Gastroesophageal sphincter (tissue), 3 donors: ENCODE measurements around the gene HNF1B.

Source experiments
- POLR2A ChIP-seq, 2 donors: fragments of 450-650 bp; IDR thresholded peaks; one replicate each; pipeline ENCODE4 v1.6.1; 2017; ENCODE audit warnings: antibody characterized with exemption in 2 of 2, mild to moderate bottlenecking in 2 of 2, moderate library complexity in 1 of 2
- POLR2AphosphoS5 ChIP-seq: sonication (generic); formaldehyde crosslinking; IDR thresholded peaks from one replicate; pipeline ENCODE4 v1.6.1; 2017; ENCODE audit warnings: antibody characterized with exemption
- TF ChIP-seq, protein P1 (sequence below), 4 experiments: fragments of 200-600 bp in 2 of 4; fragments of 450-650 bp in 2 of 4; sonication (generic) in 1 of 4; IDR thresholded peaks; one replicate each; pipeline ENCODE4 v1.5.1; 2017 to 2019; ENCODE audit warnings: antibody characterized with exemption in 4 of 4, mild to moderate bottlenecking in 2 of 4, moderate library complexity in 2 of 4

DNA sequence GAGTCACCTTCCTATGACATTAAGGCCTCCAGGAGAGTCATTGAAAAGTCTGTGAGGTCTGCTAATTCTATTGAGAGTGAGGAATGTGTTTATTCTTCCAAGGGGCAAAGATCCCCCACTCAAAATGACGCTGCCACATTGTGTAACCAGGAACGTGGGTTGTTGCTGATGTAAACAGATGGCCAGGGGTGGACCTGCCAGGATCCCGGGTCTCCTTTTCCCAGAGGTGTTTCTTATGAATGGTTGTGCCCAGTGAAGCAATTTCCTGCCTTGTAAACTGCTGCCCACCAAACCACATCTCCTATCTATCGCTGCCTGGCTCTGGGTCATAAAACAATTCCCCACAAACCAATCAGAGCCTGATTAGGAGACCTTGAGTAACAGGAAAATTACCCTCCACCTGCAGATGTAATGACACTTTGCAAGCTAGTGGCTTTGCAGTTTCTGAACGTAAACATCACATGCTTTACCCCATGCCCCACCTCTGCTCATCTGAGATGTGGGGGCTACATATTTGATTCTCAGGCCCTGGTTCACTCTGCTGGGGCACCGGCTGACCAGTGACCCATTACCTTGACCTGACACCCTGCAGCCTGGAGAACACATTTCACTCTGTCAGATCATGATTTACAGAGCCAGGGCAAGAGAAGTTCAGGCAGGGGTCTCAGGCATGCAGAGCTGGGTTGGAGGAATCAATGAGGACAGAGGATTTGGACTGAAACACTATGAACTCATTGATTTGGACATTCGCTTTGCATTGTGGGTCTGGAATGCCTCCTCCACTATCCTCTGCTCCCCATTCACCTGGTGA, 68.5 kb downstream of the HNF1B start:
- TF ChIP-seq, protein P1, sequence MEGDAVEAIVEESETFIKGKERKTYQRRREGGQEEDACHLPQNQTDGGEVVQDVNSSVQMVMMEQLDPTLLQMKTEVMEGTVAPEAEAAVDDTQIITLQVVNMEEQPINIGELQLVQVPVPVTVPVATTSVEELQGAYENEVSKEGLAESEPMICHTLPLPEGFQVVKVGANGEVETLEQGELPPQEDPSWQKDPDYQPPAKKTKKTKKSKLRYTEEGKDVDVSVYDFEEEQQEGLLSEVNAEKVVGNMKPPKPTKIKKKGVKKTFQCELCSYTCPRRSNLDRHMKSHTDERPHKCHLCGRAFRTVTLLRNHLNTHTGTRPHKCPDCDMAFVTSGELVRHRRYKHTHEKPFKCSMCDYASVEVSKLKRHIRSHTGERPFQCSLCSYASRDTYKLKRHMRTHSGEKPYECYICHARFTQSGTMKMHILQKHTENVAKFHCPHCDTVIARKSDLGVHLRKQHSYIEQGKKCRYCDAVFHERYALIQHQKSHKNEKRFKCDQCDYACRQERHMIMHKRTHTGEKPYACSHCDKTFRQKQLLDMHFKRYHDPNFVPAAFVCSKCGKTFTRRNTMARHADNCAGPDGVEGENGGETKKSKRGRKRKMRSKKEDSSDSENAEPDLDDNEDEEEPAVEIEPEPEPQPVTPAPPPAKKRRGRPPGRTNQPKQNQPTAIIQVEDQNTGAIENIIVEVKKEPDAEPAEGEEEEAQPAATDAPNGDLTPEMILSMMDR (IDR thresholded peaks at IDR 0.05): no peak
- TF ChIP-seq POLR2AphosphoS5 (no peak), POLR2A (IDR thresholded peaks at IDR 0.05) (no peak)
